DLD1 (cell line): ENCODE measurements around the gene CTTN.

Experiments used
- in situ Hi-C: cut with HindIII; loops from 2 replicates; pipeline ENCODE4 v1.10.0; 2017; ENCODE audit warnings: low sequenced_read_pairs

The CTTN gene

GRCh38 chr11:70397983-70398833 is at the start of gene CTTN:
CTTN (plus strand) TSS chr11:70398529; CDS start chr11:70407298, 8,769 bp downstream.
- in situ Hi-C loops = no loop called here

- in situ Hi-C loops = no loop called here
Measured at GRCh38 chr11:70348608-70349007, 49.7 kb upstream of the CTTN start.

GRCh38 chr11:70351646-70352045 is 46.7 kb upstream of the CTTN start:
- in situ Hi-C loops = no loop called here

GRCh38 chr11:70352100-70352499 is 46.2 kb upstream of the CTTN start:
- in situ Hi-C loops = no loop called here

GRCh38 chr11:70352601-70353000 is 45.7 kb upstream of the CTTN start:
- in situ Hi-C loops = no loop called here

- in situ Hi-C loops = no loop called here
Measured at GRCh38 chr11:70353329-70353728, 45.0 kb upstream of the CTTN start.

GRCh38 chr11:70353900-70354568 is 44.3 kb upstream of the CTTN start:
- in situ Hi-C loops = no loop called here

GRCh38 chr11:70354629-70355028 is 43.7 kb upstream of the CTTN start:
- in situ Hi-C loops = no loop called here

GRCh38 chr11:70358753-70359152 is 39.6 kb upstream of the CTTN start:
- in situ Hi-C loops = no loop called here

GRCh38 chr11:70359451-70360205 is 38.7 kb upstream of the CTTN start:
- in situ Hi-C loops = no loop called here

GRCh38 chr11:70360211-70360610 is 38.1 kb upstream of the CTTN start:
- in situ Hi-C loops = no loop called here

- in situ Hi-C loops = no loop called here
Measured at GRCh38 chr11:70364178-70364577, 34.2 kb upstream of the CTTN start.

GRCh38 chr11:70364745-70365543 is 33.4 kb upstream of the CTTN start:
- in situ Hi-C loops = no loop called here

- in situ Hi-C loops = no loop called here
Measured at GRCh38 chr11:70365544-70365927, 32.8 kb upstream of the CTTN start.

GRCh38 chr11:70367071-70367470 is 31.3 kb upstream of the CTTN start:
- in situ Hi-C loops = no loop called here

- in situ Hi-C loops = no loop called here
Measured at GRCh38 chr11:70368961-70369360, 29.4 kb upstream of the CTTN start.

- in situ Hi-C loops = no loop called here
Measured at GRCh38 chr11:70371241-70371640, 27.1 kb upstream of the CTTN start.

- in situ Hi-C loops = no loop called here
Measured at GRCh38 chr11:70372076-70372475, 26.3 kb upstream of the CTTN start.

- in situ Hi-C loops = no loop called here
Measured at GRCh38 chr11:70376621-70377020, 21.7 kb upstream of the CTTN start.

GRCh38 chr11:70377645-70378044 is 20.7 kb upstream of the CTTN start:
- in situ Hi-C loops = no loop called here
